NT2/D1 (cell line): ENCODE data around the gene POLR2J.
"Not testable (repeated sequence)": the region's sequence is repeated elsewhere in the genome, so short reads cannot be mapped to it uniquely, and the experiment has no call there.

Experiments
- DNase-seq: peaks from one replicate; pipeline ENCODE4 v3.0.0-alpha.2; 2011; ENCODE audit warnings: low read depth, low spot score
- H3K27me3 ChIP-seq: 2 replicates; pipeline ENCODE4 v1.6.0; 2011; ENCODE audit warnings: mild to moderate bottlenecking; ENCODE audit not compliant: insufficient read length, insufficient read depth
- H3K36me3 ChIP-seq: 2 replicates; pipeline ENCODE4 v1.6.1; 2011; ENCODE audit warnings: mild to moderate bottlenecking, low read length, mixed read lengths; ENCODE audit not compliant: insufficient read depth, insufficient read length
- H3K4me1 ChIP-seq: 2 replicates; pipeline ENCODE4 v1.5.1; 2011; ENCODE audit not compliant: insufficient read depth, insufficient read length
- H3K4me3 ChIP-seq: 2 replicates; pipeline ENCODE4 v1.5.1; 2011; ENCODE audit warnings: low read depth; ENCODE audit not compliant: insufficient read length
- H3K9ac ChIP-seq: 2 replicates; pipeline ENCODE4 v1.6.0; 2011; ENCODE audit warnings: low read depth; ENCODE audit not compliant: insufficient read length
- H3K9me3 ChIP-seq: 2 replicates; pipeline ENCODE4 v1.5.1; 2011; ENCODE audit warnings: mild to moderate bottlenecking, low read length; ENCODE audit not compliant: insufficient read depth

The POLR2J gene

GRCh38 chr7:102511860-102512522 lies 33.3 kb upstream of the POLR2J start:
- DNase-seq, H3K27me3 ChIP-seq, H3K36me3 ChIP-seq, H3K4me3 ChIP-seq, H3K4me1 ChIP-seq, H3K9me3 ChIP-seq, H3K9ac ChIP-seq: not testable (repeated sequence)

DNA sequence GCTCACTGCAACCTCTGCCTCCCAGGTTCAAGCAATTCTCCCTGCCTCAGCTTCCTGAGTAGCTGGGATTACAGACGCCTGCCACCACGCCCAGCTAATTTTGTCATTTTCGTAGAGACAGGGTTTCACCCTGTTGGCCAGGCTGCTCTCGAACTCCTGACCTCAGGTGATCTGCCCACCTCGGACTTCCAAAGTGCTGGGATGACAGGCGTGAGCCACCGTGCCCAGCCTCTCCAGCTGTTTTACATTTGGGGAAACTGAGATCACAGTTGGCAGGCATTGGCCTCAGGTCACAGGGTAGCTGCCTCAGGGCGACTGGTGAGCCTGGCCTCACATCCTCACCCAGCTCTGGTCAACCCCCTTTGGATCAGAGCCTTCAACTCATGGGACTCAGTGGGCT lies 31.9 kb upstream of the POLR2J start:
- not testable (repeated sequence) for H3K4me3 ChIP-seq, H3K27me3 ChIP-seq, H3K4me1 ChIP-seq, H3K36me3 ChIP-seq, H3K9me3 ChIP-seq, DNase-seq, H3K9ac ChIP-seq

GRCh38 chr7:102507410-102508088 lies 28.8 kb upstream of the POLR2J start:
- H3K27me3 ChIP-seq, H3K4me3 ChIP-seq, H3K9ac ChIP-seq, H3K9me3 ChIP-seq, H3K36me3 ChIP-seq, DNase-seq, H3K4me1 ChIP-seq: not testable (repeated sequence)

- DNase-seq, H3K9ac ChIP-seq, H3K27me3 ChIP-seq, H3K4me1 ChIP-seq, H3K36me3 ChIP-seq, H3K4me3 ChIP-seq, H3K9me3 ChIP-seq: not testable (repeated sequence)
Observed at GRCh38 chr7:102505298-102506185, 26.8 kb upstream of the POLR2J start.

- not testable (repeated sequence) for H3K9ac ChIP-seq, H3K4me1 ChIP-seq, DNase-seq, H3K36me3 ChIP-seq, H3K9me3 ChIP-seq, H3K4me3 ChIP-seq, H3K27me3 ChIP-seq
Observed at GRCh38 chr7:102503141-102503540, 24.4 kb upstream of the POLR2J start.

GRCh38 chr7:102498321-102498720 lies 19.6 kb upstream of the POLR2J start:
- not testable (repeated sequence) for H3K4me3 ChIP-seq, H3K9ac ChIP-seq, DNase-seq, H3K4me1 ChIP-seq, H3K36me3 ChIP-seq, H3K9me3 ChIP-seq, H3K27me3 ChIP-seq

DNA sequence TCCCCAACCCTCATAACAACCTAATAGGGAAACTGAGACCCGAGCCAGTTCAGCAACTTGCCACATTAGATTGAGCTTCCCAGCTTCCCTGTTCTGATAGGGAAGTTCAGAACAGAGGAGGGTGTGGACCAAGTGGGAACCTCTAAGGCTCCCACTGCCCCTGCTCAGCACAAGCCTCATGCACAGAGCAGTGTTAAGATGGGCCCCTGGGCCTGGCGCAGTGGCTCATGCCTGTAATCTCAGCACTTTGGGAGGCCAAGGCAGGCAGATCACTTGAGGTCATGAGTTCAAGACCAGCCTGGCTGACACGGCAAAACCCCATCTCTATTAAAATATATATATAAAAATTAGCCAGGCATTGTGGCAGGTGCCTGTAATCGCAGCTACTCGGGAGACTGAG lies 18.6 kb upstream of the POLR2J start:
- not testable (repeated sequence) for H3K9me3 ChIP-seq, H3K36me3 ChIP-seq, H3K27me3 ChIP-seq, H3K9ac ChIP-seq, DNase-seq, H3K4me1 ChIP-seq, H3K4me3 ChIP-seq

GRCh38 chr7:102496861-102497260 lies 18.1 kb upstream of the POLR2J start:
- H3K4me3 ChIP-seq, result not testable (repeated sequence)

DNA sequence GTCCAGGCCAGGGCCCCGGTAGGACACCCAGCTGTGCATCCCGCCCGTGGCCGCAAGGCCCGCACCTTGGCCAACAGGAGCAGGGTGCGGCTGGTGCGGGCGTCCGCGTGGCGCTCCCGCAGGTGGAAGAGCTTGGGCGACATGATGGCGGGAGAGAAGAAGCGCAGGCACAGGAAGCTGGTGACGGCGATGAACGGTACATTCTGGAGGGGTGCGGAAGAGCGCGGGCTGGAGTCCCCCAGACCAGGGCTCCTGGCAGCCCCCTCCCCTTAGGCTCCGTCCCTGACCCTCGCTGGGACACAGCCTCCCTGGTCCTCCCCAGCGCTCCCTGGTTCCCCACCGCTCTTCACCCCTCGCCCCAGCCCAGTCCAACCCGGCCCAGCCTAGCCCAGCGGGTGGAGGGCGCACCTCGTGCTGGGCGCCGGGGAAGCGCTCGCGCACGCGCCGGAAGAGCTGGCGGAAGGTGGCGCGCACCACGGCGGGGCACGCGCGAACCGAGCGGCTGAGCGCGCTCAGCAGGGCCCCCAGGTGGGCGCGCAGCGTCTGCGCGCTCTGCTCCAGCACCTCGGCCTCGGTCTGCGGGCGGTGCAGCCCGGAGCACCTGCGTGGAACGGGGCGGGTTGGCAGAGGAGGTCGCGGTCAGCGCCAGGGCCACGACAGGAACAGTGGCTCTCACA lies 15.9 kb upstream of the POLR2J start:
- H3K9me3 ChIP-seq, DNase-seq, H3K4me3 ChIP-seq, H3K36me3 ChIP-seq, H3K4me1 ChIP-seq, H3K9ac ChIP-seq, H3K27me3 ChIP-seq: not testable (repeated sequence)

More at GRCh38 chr7:102496861-102497260, 18.1 kb upstream of the POLR2J start:
- not testable (repeated sequence) for H3K36me3 ChIP-seq, H3K9ac ChIP-seq, H3K9me3 ChIP-seq, H3K27me3 ChIP-seq, H3K4me1 ChIP-seq, DNase-seq

DNA sequence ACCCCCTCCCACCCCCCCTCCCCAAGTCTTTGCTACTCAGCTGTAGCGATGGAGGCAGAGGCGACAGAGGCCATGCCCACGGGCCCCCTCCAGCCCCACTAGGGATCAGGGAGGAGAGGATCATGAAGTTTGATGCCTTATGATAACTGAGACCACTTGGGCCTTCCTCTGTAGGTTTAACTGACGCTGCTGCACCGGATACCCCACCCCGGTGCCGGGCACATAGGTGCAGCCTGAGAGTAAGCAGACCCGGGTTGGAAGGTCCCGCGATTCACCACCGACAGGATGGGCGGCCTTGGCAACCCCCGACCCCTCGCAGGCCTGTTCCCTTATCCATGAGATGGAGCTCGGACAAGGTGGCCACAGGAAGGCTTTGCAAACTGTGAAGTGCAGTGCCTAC lies 15.3 kb upstream of the POLR2J start:
- not testable (repeated sequence) for H3K9ac ChIP-seq, H3K4me1 ChIP-seq, H3K27me3 ChIP-seq, DNase-seq, H3K9me3 ChIP-seq, H3K4me3 ChIP-seq, H3K36me3 ChIP-seq

DNA sequence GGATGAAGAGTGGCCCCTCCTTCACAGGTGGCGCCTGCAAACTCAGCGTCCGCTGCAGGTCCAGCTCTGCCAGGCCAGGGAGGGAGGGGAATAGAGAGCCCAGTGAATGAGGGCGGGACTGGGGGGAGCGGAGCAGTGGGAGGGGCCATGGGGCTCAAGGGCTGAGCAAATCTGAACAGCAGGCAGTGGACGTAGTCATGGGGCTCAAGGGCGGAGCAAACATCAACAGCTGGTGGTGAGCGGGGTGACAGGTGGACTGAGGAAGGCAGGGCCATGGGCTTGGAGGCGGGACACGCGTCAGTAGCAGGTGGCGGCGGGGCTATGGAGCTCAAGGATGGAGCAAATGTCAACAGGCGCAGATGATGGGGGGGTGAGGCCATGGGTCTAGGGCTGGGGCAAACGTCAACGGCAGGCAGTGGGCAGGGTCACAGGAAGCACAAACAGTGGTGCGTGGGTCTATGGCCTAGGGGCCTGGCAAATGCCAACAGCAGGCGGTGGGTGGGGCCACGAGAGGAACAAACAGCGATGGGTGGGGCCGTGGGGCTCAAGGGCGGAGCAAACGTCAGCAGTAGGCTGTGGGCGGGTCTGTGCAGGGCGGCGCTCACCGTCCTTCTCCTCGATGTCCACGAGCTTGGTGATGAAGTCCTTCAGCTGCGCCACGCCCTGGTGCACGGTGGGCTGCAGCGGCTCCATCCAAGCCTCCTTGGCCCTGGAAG lies 14.7 kb upstream of the POLR2J start:
- H3K27me3 ChIP-seq, H3K9ac ChIP-seq, H3K9me3 ChIP-seq, H3K4me1 ChIP-seq, H3K36me3 ChIP-seq, H3K4me3 ChIP-seq, DNase-seq: not testable (repeated sequence)
